ENCODE measurements around the gene TEX52.

GRCh38 chr12:2860170-2860569 is 3.3 kb upstream of the TEX52 start:
- TF ChIP-seq CTCF (IDR thresholded peaks at IDR 0.05; ENCODE audit: poor library complexity, severe bottlenecking) (no peak), POLR2AphosphoS5 (IDR thresholded peaks at IDR 0.05) (no peak), TAF1 (IDR thresholded peaks at IDR 0.05; ENCODE audit: low read depth) (no peak)
